ENCODE data around the gene TRAPPC14. TPM values are rescaled to one million over a fixed set of nuclear protein-coding genes. Genes with fewer than 3 reads are reported as not detected.

The TRAPPC14 gene
- total and polyA plus RNA-seq, 2 of the 13 experiments (the other 11 are each of a cell fraction or from before 2014, with no cell fraction given) = 4.7 to 9.6 TPM

GRCh38 chr7:100126931-100127865, 31.3 kb downstream of the TRAPPC14 start, which contains the start of gene MBLAC1 (continued):
- TF ChIP-seq, protein P1, sequence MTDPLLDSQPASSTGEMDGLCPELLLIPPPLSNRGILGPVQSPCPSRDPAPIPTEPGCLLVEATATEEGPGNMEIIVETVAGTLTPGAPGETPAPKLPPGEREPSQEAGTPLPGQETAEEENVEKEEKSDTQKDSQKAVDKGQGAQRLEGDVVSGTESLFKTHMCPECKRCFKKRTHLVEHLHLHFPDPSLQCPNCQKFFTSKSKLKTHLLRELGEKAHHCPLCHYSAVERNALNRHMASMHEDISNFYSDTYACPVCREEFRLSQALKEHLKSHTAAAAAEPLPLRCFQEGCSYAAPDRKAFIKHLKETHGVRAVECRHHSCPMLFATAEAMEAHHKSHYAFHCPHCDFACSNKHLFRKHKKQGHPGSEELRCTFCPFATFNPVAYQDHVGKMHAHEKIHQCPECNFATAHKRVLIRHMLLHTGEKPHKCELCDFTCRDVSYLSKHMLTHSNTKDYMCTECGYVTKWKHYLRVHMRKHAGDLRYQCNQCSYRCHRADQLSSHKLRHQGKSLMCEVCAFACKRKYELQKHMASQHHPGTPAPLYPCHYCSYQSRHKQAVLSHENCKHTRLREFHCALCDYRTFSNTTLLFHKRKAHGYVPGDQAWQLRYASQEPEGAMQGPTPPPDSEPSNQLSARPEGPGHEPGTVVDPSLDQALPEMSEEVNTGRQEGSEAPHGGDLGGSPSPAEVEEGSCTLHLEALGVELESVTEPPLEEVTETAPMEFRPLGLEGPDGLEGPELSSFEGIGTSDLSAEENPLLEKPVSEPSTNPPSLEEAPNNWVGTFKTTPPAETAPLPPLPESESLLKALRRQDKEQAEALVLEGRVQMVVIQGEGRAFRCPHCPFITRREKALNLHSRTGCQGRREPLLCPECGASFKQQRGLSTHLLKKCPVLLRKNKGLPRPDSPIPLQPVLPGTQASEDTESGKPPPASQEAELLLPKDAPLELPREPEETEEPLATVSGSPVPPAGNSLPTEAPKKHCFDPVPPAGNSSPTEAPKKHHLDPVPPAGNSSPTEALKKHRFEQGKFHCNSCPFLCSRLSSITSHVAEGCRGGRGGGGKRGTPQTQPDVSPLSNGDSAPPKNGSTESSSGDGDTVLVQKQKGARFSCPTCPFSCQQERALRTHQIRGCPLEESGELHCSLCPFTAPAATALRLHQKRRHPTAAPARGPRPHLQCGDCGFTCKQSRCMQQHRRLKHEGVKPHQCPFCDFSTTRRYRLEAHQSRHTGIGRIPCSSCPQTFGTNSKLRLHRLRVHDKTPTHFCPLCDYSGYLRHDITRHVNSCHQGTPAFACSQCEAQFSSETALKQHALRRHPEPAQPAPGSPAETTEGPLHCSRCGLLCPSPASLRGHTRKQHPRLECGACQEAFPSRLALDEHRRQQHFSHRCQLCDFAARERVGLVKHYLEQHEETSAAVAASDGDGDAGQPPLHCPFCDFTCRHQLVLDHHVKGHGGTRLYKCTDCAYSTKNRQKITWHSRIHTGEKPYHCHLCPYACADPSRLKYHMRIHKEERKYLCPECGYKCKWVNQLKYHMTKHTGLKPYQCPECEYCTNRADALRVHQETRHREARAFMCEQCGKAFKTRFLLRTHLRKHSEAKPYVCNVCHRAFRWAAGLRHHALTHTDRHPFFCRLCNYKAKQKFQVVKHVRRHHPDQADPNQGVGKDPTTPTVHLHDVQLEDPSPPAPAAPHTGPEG (CRISPR knock-in tag; IDR thresholded peaks at IDR 0.05) = no peak
- TF ChIP-seq HBP1 (CRISPR knock-in tag; IDR thresholded peaks at IDR 0.05; ENCODE audit: low read depth) (no peak), ZNF253 (CRISPR knock-in tag; IDR thresholded peaks at IDR 0.05; ENCODE audit: borderline replicate concordance) (no peak), GMEB1 (CRISPR knock-in tag; IDR thresholded peaks at IDR 0.05; ENCODE audit: borderline replicate concordance) (peak; percentile 86), NR2F6 (IDR thresholded peaks at IDR 0.05) (0 out of 2 replicates have a peak, but pooled peaks have one; percentile 9), NR2F6 (CRISPR knock-in tag; IDR thresholded peaks at IDR 0.05) (no peak), ZKSCAN8 (CRISPR knock-in tag; IDR thresholded peaks at IDR 0.05; ENCODE audit: borderline replicate concordance) (no peak), SOX13 (IDR thresholded peaks at IDR 0.05) (no peak), SOX13 (CRISPR knock-in tag; conservative IDR thresholded peaks at IDR 0.05 in 1 of 2, IDR thresholded peaks at IDR 0.05 in 1 of 2) (0 out of 4 replicates have a peak, but pooled peaks of 1 of the 2 experiments have one; percentile 3), ZNF577 (CRISPR knock-in tag; IDR thresholded peaks at IDR 0.05; ENCODE audit: borderline replicate concordance, low read depth) (no peak), HIC2 (CRISPR knock-in tag; IDR thresholded peaks at IDR 0.05; ENCODE audit: low read depth) (no peak; the same call in 1 of the 2 replicates), PHF8 (CRISPR knock-in tag; IDR thresholded peaks at IDR 0.05) (peak; percentile 82)
- TF ChIP-seq, protein P2, sequence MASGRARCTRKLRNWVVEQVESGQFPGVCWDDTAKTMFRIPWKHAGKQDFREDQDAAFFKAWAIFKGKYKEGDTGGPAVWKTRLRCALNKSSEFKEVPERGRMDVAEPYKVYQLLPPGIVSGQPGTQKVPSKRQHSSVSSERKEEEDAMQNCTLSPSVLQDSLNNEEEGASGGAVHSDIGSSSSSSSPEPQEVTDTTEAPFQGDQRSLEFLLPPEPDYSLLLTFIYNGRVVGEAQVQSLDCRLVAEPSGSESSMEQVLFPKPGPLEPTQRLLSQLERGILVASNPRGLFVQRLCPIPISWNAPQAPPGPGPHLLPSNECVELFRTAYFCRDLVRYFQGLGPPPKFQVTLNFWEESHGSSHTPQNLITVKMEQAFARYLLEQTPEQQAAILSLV (CRISPR knock-in tag; IDR thresholded peaks at IDR 0.05; ENCODE audit: borderline replicate concordance) = peak; percentile 63

All from HepG2 (cell line).